ENCODE results near the gene DIPK1A.

Gene DIPK1A

GRCh38 chr1:92961131-92961895, at the start of gene DIPK1A:
TSS of gene DIPK1A (minus strand) at chr1:92961462. CDS start at chr1:92961429, 33 bp downstream.
- no peak for TF ChIP-seq ZNF274 (IDR thresholded peaks at IDR 0.05; ENCODE audit: low read depth, low read length)
- H3K4me3 ChIP-seq (ENCODE audit: low read length): peak within 1 kb of the TSS; percentile 95

GRCh38 chr1:93007941-93008577, 46.8 kb upstream of the DIPK1A start:
- no peak overlapping the region for H3K4me3 ChIP-seq (ENCODE audit: low read length)
- TF ChIP-seq ZNF274 (IDR thresholded peaks at IDR 0.05; ENCODE audit: low read depth, low read length): no peak

GRCh38 chr1:93005252-93005598, 44.0 kb upstream of the DIPK1A start:
- no peak overlapping the region for H3K4me3 ChIP-seq (ENCODE audit: low read length)
- no peak for TF ChIP-seq ZNF274 (IDR thresholded peaks at IDR 0.05; ENCODE audit: low read depth, low read length)

GRCh38 chr1:93004566-93005251, 43.4 kb upstream of the DIPK1A start:
- no peak for TF ChIP-seq ZNF274 (IDR thresholded peaks at IDR 0.05; ENCODE audit: low read depth, low read length)
- H3K4me3 ChIP-seq (ENCODE audit: low read length): no peak overlapping the region

- H3K4me3 ChIP-seq (ENCODE audit: low read length): no peak overlapping the region
- TF ChIP-seq ZNF274 (IDR thresholded peaks at IDR 0.05; ENCODE audit: low read depth, low read length): no peak
Measured at GRCh38 chr1:93003981-93004380, 42.7 kb upstream of the DIPK1A start.

GRCh38 chr1:93002781-93003180, 41.5 kb upstream of the DIPK1A start:
- no peak for TF ChIP-seq ZNF274 (IDR thresholded peaks at IDR 0.05; ENCODE audit: low read depth, low read length)
- no peak overlapping the region for H3K4me3 ChIP-seq (ENCODE audit: low read length)

- H3K4me3 ChIP-seq (ENCODE audit: low read length): no peak overlapping the region
- no peak for TF ChIP-seq ZNF274 (IDR thresholded peaks at IDR 0.05; ENCODE audit: low read depth, low read length)
Measured at GRCh38 chr1:93001893-93002292, 40.6 kb upstream of the DIPK1A start.

GRCh38 chr1:93000751-93001175, 39.5 kb upstream of the DIPK1A start:
- no peak overlapping the region for H3K4me3 ChIP-seq (ENCODE audit: low read length)

GRCh38 chr1:93000291-93000690, 39.0 kb upstream of the DIPK1A start:
- H3K4me3 ChIP-seq (ENCODE audit: low read length): no peak overlapping the region
- no peak for TF ChIP-seq ZNF274 (IDR thresholded peaks at IDR 0.05; ENCODE audit: low read depth, low read length)

More at GRCh38 chr1:93000751-93001175, 39.5 kb upstream of the DIPK1A start:
- no peak for TF ChIP-seq ZNF274 (IDR thresholded peaks at IDR 0.05; ENCODE audit: low read depth, low read length)

- H3K4me3 ChIP-seq (ENCODE audit: low read length): no peak overlapping the region
- TF ChIP-seq ZNF274 (IDR thresholded peaks at IDR 0.05; ENCODE audit: low read depth, low read length): no peak
Measured at GRCh38 chr1:92998821-92999220, 37.6 kb upstream of the DIPK1A start.

GRCh38 chr1:92995441-92996430, 34.5 kb upstream of the DIPK1A start:
- no peak overlapping the region for H3K4me3 ChIP-seq (ENCODE audit: low read length)
- no peak for TF ChIP-seq ZNF274 (IDR thresholded peaks at IDR 0.05; ENCODE audit: low read depth, low read length)

- no peak for TF ChIP-seq ZNF274 (IDR thresholded peaks at IDR 0.05; ENCODE audit: low read depth, low read length)
- no peak overlapping the region for H3K4me3 ChIP-seq (ENCODE audit: low read length)
Measured at GRCh38 chr1:92994105-92994712, 32.9 kb upstream of the DIPK1A start.

- TF ChIP-seq ZNF274 (IDR thresholded peaks at IDR 0.05; ENCODE audit: low read depth, low read length): no peak
- no peak overlapping the region for H3K4me3 ChIP-seq (ENCODE audit: low read length)
Measured at GRCh38 chr1:92993581-92993980, 32.3 kb upstream of the DIPK1A start.

Data from GM08714 (cell line).